HG03558 (cell line): Measurements from ENCODE around the gene C16orf92.
A peak's percentile ranks its signal among the peaks of the same experiment; 100 is the strongest.

Source experiments
- ATAC-seq: cut with Tn5 transposase; IDR thresholded peaks from one replicate; pipeline ENCODE4 v1.9.1; 2021; ENCODE audit warnings: moderate number of reproducible peaks; ENCODE audit not compliant: unreplicated experiment; ENCODE audit errors: extremely low read depth

C16orf92 gene, protein sequence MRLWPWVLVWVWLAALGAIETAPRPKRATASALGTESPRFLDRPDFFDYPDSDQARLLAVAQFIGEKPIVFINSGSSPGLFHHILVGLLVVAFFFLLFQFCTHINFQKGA

DNA sequence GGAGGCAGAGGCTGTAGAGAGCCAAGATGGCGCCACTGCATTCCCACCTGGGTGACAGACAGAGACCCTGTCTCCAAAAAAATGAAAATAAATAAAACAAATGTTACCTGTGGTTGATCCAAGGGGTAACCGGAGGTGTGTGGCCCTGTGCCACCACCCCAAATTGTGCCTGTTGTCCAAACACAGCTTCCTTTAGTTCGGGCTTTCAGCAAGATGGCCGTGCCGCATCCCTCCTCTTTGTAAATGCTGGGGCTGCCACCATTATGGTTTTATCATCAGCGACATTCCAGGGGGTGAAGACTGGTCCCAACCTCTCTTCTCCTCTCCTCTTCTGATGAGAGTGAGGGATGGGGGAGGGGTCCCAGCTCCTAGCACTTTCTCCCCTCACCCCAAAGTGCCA, at the start of gene C16orf92:
C16orf92 (plus strand) TSS at position 312 of the 400 bp plus-strand sequence. CDS start 143 bp downstream, outside the sequence.
- no peak for ATAC-seq

- ATAC-seq: peak; percentile 77
Observed at GRCh38 chr16:29973384-29974246, 49.4 kb upstream of the C16orf92 start, which contains the start of gene TAOK2. Gene TAOK2 (plus strand): TSS chr16:29973868. CDS start chr16:29977773, 3,905 bp downstream.

DNA sequence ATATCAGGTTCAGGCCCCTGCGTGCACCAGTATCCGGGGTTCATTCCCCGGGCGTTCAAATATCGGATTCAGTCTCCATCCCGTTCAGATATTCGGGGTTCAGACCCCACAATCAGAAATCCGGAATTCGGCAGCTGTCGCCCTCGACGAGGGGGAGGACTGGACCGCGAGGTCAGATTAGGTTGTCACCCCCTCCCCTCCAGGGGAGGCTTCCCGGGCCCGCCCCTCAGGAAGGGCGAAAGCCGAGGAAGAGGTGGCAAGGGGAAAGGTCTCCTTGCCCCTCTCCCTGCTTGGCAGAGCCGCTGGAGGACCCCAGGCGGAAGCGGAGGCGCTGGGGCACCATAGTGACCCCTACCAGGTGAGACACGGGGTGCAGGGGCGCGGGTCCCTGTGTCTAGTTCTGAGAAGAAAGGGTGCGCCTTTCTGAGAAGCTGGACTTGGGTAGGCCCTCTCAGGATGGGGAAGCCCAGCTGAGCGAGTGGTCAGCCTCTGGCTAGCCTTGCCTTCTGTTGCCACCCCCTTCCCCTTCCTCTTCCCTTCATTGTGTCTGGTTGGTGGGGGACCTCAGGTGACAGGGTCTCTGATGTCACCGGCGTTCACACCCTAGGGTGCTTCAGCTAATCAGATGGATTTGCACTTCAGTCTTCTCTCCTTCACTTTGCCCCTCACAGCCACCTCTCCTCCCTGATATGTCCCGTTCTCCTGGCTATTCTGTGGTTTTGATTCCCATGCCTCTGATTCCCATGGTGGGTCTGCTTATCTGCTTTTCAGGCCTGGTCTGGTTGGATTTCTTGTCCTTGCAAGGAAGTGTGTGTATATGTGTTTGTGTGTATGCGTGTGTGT, 48.5 kb upstream of the C16orf92 start:
- ATAC-seq: no peak

GRCh38 chr16:29975134-29975538, 47.9 kb upstream of the C16orf92 start:
- no peak for ATAC-seq

GRCh38 chr16:29975811-29976511, 47.0 kb upstream of the C16orf92 start:
- ATAC-seq: no peak

DNA sequence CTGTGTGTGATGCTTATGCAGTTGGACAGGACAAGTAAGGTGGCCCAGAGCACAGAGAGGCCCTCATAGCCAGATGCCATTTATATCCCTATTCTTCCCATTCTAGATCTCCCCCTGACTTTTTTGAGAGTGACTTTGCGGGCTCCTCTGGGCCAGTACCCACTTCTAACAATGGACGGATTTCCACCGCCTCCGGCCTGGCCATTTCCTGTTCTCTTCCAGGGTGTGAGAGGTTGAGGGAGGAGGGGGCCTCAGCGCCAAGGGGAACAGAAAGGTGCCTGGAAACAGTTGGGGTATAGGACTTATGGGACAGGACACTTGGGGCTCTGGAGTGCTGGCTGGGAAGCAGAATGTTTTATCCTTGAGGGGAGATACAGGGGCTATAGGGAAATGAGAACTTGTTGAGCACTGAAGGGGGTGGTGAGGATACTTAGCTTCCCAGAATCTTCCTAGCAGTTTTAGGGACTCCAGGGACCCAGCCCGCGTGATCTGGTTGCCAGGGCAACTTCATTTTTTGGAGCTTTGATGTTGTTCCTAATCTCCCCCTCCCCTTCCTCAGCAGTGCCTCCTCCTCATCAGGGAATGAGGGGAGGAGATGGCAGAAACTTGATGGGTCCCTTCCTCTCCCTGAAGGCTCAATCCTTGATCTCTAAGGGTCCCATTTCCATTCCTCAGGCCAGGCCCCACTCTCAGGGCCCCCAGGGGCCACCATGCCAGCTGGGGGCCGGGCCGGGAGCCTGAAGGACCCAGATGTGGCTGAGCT, 45.8 kb upstream of the C16orf92 start:
- ATAC-seq: no peak

- ATAC-seq: no peak
Observed at GRCh38 chr16:29978081-29978480, 44.9 kb upstream of the C16orf92 start.

- no peak for ATAC-seq
Observed at GRCh38 chr16:29978564-29979270, 44.3 kb upstream of the C16orf92 start.

DNA sequence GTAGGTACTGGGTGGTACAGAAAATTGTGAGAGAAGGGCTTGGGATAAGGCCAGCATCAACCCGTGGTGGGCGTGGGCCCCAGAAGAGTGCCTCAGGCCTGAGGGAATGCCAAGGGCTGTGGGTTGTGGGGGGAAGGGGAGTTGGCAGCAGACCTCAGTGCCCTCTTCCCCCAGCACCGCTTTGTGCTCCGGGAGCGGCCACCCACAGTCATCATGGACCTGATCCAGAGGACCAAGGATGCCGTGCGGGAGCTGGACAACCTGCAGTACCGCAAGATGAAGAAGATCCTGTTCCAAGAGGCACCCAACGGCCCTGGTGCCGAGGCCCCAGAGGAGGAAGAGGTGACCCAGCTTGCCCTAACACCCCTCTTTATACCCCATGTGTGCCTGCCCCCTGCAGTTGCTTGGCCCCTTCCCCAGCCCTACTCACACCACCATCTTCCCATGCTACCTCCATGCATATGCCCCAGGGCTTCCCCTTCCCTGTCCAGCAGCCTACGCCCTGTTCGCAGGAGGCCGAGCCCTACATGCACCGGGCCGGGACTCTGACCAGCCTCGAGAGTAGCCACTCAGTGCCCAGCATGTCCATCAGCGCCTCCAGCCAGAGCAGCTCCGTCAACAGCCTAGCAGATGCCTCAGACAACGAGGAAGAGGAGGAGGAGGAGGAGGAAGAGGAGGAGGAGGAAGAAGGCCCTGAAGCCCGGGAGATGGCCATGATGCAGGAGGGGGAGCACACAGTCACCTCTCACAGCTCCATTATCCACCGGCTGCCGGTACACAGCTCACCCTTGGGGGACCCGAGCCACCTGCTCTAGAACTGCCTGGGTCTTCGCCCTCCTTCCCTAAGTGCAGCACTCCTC, 40.2 kb upstream of the C16orf92 start:
- ATAC-seq: no peak

DNA sequence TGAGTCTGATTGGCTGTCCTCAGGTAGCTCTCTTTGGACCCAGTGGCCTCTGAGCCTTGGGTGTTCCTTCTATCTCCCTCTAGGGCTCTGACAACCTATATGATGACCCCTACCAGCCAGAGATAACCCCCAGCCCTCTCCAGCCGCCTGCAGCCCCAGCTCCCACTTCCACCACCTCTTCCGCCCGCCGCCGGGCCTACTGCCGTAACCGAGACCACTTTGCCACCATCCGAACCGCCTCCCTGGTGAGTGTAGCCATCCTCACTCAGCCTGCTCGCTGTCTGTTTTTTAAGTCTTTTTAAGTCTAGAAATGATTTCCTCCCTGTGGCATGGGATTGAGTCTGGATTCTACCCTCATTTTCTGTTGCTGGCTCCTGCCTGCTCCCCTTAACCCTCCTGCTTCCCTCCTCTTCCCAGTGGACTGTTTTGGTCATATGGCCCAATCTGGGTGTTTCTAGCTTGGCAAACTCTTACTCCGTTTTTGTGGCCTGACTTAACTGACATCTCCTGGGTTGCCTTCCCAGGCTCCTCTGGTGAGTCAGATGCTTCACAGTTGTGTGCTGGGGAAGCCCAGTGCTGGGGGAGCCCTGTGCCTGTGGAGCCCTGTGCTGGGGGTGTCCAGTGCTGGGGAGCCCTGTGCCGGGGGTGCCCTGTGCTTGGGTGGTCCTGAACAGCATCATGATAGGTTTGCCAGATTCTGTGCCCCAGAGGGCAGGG, 39.4 kb upstream of the C16orf92 start:
- ATAC-seq: no peak

DNA sequence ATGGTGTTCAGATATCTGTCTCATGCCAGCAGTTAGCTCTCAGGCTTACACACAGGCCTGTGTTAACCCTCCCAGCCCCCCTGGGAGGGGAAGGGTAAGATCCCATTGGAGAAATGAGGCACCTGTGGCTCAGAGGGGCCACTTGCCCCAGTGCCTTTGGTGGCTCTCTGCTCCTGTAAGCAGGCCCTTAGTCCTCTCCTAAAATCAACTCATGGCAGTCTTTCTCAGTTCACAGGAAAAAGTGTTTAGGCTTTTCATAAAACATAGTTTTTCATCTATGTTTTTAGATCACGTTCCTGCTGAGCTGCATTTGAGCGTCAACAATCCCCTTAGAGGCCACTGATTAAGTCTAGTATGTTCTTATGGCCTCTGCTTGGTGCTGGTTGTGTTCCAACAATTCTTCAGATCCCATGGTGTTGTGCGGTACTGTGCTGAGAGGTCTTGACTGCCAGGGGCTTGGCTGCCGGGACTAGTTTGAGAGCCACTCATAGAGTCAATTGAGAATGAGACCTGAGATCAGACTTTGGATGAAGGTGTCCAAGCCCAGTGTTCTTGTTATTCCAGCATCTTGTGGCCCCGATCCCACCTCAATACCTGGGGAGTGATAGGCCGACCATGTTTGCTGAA, 38.7 kb upstream of the C16orf92 start:
- no peak for ATAC-seq

DNA sequence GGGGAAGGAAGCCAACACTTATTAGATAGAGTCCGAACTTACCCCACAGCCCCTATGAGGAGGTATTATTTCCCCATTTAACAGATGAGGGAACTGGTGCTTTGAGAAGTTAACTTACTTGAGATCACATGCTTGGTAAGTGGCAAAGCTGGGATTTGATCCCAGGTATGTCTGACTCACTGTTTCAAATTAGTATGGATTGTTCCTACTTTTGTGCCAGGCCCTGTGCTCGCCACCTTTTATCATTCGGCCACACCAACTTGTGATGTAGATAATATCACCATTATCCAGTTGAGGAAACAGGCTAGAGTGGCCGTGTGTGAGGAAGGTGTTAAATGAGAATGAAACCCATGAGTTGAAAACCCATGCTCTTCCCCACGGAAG, 38.2 kb upstream of the C16orf92 start:
- no peak for ATAC-seq

DNA sequence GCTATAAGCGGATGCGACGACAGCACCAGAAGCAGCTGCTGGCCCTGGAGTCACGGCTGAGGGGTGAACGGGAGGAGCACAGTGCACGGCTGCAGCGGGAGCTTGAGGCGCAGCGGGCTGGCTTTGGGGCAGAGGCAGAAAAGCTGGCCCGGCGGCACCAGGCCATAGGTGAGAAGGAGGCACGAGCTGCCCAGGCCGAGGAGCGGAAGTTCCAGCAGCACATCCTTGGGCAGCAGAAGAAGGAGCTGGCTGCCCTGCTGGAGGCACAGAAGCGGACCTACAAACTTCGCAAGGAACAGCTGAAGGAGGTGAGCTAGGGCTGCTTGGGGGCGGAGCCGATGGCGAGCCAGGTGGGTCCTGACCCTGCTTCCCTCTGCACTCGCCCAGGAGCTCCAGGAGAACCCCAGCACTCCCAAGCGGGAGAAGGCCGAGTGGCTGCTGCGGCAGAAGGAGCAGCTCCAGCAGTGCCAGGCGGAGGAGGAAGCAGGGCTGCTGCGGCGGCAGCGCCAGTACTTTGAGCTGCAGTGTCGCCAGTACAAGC, 37.7 kb upstream of the C16orf92 start:
- ATAC-seq: no peak

- no peak for ATAC-seq
Observed at GRCh38 chr16:29986231-29986630, 36.8 kb upstream of the C16orf92 start.

DNA sequence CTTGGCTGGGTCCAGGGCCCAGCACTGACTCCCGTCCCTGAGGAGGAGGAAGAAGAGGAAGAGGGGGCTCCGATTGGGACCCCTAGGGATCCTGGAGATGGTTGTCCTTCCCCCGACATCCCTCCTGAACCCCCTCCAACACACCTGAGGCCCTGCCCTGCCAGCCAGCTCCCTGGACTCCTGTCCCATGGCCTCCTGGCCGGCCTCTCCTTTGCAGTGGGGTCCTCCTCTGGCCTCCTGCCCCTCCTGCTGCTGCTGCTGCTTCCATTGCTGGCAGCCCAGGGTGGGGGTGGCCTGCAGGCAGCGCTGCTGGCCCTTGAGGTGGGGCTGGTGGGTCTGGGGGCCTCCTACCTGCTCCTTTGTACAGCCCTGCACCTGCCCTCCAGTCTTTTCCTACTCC, 36.1 kb upstream of the C16orf92 start:
- no peak for ATAC-seq

GRCh38 chr16:29987371-29988085, 35.5 kb upstream of the C16orf92 start:
- no peak for ATAC-seq
